ENCODE measurements around the gene EPHB2. TPM values are rescaled to one million over a fixed set of nuclear protein-coding genes. Genes with fewer than 3 reads are reported as not detected.
"Not testable (repeated sequence)": the region's sequence is repeated elsewhere in the genome, so short reads cannot be mapped to it uniquely, and the experiment has no call there.

Gene EPHB2
- total RNA-seq, 4 donors from 2014 or later, result 7.2 to 12.6 (median 9.1) TPM

GRCh38 chr1:22674410-22674749 is 36.3 kb upstream of the EPHB2 start:
- 46 to 55% methylated on average over 1 of the region's 1 CpG for WGBS, 2 donors
- DNase-seq (ENCODE audit: low spot score in 2 of 2), result no peak

GRCh38 chr1:22676151-22676550 is 34.5 kb upstream of the EPHB2 start:
- not testable (repeated sequence) for DNase-seq (ENCODE audit: low spot score in 2 of 2); H3K4me3 ChIP-seq; H3K9me3 ChIP-seq; H3K36me3 ChIP-seq
- H3K27ac ChIP-seq, result peak overlapping the region in 1 of 4 donors; percentile 84
- peaks cover 0 to 24% (median 4%) of the 10 kb centered on the region in 4 donors for H3K4me1 ChIP-seq
- 78 to 80% methylated on average over 15 of the region's 15 CpGs for WGBS, 2 donors
- peaks cover 0 to 29% of the 10 kb centered on the region in 2 donors for H3K27me3 ChIP-seq

More at GRCh38 chr1:22674410-22674749, 36.3 kb upstream of the EPHB2 start:
- H3K27ac ChIP-seq, result no peak overlapping the region
- peaks cover 0 to 24% (median 4%) of the 10 kb centered on the region in 4 donors for H3K4me1 ChIP-seq
- no peaks in the 10 kb centered on the region for H3K9me3 ChIP-seq
- TF ChIP-seq EP300 (IDR thresholded peaks at IDR 0.05), result no peak
- TF ChIP-seq POLR2A (IDR thresholded peaks at IDR 0.05), result no peak
- no peak for TF ChIP-seq CTCF (IDR thresholded peaks at IDR 0.05)
- H3K36me3 ChIP-seq, result no peaks in the 10 kb centered on the region
- peaks cover 0 to 44% of the 10 kb centered on the region in 2 donors for H3K27me3 ChIP-seq
- no peak overlapping the region for H3K4me3 ChIP-seq

- H3K9me3 ChIP-seq, result no peaks in the 10 kb centered on the region
- H3K27ac ChIP-seq, result peak overlapping the region in 3 of 4 donors; percentile 50 to 84 (median 56)
- peaks cover 0 to 24% (median 4%) of the 10 kb centered on the region in 4 donors for H3K4me1 ChIP-seq
- peaks cover 0 to 20% of the 10 kb centered on the region in 2 donors for H3K27me3 ChIP-seq
- H3K4me3 ChIP-seq, result no peak overlapping the region
- H3K36me3 ChIP-seq, result no peaks in the 10 kb centered on the region
- peak in 1 of 2 donors; percentile 73 for TF ChIP-seq EP300 (IDR thresholded peaks at IDR 0.05)
- TF ChIP-seq POLR2A (IDR thresholded peaks at IDR 0.05), result no peak
- WGBS, 2 donors, result 46 to 54% methylated on average over 19 to 28 of the region's 37 CpGs
- no peak for DNase-seq (ENCODE audit: low spot score in 2 of 2)
Measured at GRCh38 chr1:22676916-22677583, 33.6 kb upstream of the EPHB2 start.

GRCh38 chr1:22677931-22678896 is 32.4 kb upstream of the EPHB2 start:
- Histone ChIP-seq H3K27me3 (peaks cover 0 to 14% of the 10 kb centered on the region in 2 donors), H3K9me3 (no peaks in the 10 kb centered on the region), H3K4me1 (peaks cover 0 to 24% (median 4%) of the 10 kb centered on the region in 4 donors), H3K36me3 (no peaks in the 10 kb centered on the region), H3K27ac (peak overlapping the region in 1 of 4 donors; percentile 84), H3K4me3 (no peak overlapping the region)
- no peak for TF ChIP-seq CTCF (IDR thresholded peaks at IDR 0.05)
- no peak for TF ChIP-seq EP300 (IDR thresholded peaks at IDR 0.05)
- TF ChIP-seq POLR2A (IDR thresholded peaks at IDR 0.05), result no peak
- WGBS, 2 donors, result 59 to 70% methylated on average over 13 of the region's 13 CpGs
- no peak for DNase-seq (ENCODE audit: low spot score in 2 of 2)

GRCh38 chr1:22680726-22681125 is 29.9 kb upstream of the EPHB2 start:
- H3K9me3 ChIP-seq, result no peaks in the 10 kb centered on the region
- H3K27ac ChIP-seq, result no peak overlapping the region
- H3K27me3 ChIP-seq, result peaks cover 0 to 14% of the 10 kb centered on the region in 2 donors
- no peaks in the 10 kb centered on the region for H3K36me3 ChIP-seq
- TF ChIP-seq CTCF (IDR thresholded peaks at IDR 0.05) (no peak), POLR2A (IDR thresholded peaks at IDR 0.05) (no peak), EP300 (IDR thresholded peaks at IDR 0.05) (no peak)
- WGBS, 2 donors, result 76 to 80% methylated on average over 9 of the region's 9 CpGs
- H3K4me3 ChIP-seq, result no peak overlapping the region
- peaks cover 0 to 19% (median 4%) of the 10 kb centered on the region in 4 donors for H3K4me1 ChIP-seq
- DNase-seq (ENCODE audit: low spot score in 2 of 2), result no peak
